ENCODE data around the gene LCA5L. TPM values are rescaled to one million over a fixed set of nuclear protein-coding genes. Genes with fewer than 3 reads are reported as not detected.

LCA5L gene
- total and polyA plus RNA-seq, 2 experiments from 2014 or later = 0.69 to 1.4 TPM

DNA sequence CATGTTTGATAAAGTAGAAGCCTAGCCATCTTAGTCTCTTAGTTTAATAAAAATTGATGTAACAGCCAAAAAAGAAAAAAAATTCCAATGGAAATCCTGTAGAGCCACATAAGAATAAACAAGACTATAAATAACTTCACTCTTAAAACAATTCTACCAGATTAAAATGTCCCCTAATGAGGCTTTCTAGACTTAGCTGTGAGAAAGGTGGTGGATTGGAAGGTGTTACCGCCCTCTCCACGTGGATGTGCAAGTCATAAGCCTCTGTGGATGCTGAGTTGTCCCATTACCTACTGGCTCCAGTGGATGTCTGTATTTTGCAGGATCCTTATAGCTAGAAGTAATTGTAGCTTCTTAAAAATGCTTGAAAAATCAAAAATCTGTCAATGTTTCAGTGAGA lies 14.6 kb downstream of the LCA5L start (continued):
- TF ChIP-seq, protein P1, sequence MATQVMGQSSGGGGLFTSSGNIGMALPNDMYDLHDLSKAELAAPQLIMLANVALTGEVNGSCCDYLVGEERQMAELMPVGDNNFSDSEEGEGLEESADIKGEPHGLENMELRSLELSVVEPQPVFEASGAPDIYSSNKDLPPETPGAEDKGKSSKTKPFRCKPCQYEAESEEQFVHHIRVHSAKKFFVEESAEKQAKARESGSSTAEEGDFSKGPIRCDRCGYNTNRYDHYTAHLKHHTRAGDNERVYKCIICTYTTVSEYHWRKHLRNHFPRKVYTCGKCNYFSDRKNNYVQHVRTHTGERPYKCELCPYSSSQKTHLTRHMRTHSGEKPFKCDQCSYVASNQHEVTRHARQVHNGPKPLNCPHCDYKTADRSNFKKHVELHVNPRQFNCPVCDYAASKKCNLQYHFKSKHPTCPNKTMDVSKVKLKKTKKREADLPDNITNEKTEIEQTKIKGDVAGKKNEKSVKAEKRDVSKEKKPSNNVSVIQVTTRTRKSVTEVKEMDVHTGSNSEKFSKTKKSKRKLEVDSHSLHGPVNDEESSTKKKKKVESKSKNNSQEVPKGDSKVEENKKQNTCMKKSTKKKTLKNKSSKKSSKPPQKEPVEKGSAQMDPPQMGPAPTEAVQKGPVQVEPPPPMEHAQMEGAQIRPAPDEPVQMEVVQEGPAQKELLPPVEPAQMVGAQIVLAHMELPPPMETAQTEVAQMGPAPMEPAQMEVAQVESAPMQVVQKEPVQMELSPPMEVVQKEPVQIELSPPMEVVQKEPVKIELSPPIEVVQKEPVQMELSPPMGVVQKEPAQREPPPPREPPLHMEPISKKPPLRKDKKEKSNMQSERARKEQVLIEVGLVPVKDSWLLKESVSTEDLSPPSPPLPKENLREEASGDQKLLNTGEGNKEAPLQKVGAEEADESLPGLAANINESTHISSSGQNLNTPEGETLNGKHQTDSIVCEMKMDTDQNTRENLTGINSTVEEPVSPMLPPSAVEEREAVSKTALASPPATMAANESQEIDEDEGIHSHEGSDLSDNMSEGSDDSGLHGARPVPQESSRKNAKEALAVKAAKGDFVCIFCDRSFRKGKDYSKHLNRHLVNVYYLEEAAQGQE (IDR thresholded peaks at IDR 0.05; ENCODE audit: unreplicated experiment) = no peak
- TF ChIP-seq, protein P2, sequence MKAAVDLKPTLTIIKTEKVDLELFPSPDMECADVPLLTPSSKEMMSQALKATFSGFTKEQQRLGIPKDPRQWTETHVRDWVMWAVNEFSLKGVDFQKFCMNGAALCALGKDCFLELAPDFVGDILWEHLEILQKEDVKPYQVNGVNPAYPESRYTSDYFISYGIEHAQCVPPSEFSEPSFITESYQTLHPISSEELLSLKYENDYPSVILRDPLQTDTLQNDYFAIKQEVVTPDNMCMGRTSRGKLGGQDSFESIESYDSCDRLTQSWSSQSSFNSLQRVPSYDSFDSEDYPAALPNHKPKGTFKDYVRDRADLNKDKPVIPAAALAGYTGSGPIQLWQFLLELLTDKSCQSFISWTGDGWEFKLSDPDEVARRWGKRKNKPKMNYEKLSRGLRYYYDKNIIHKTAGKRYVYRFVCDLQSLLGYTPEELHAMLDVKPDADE (IDR thresholded peaks at IDR 0.05) = no peak
- TF ChIP-seq STAT1 (IDR thresholded peaks at IDR 0.05; ENCODE audit: unreplicated experiment) = no peak
- TF ChIP-seq EZH2phosphoT487 (IDR thresholded peaks at IDR 0.05; ENCODE audit: unreplicated experiment) = no peak
- TF ChIP-seq JUNB (IDR thresholded peaks at IDR 0.05; ENCODE audit: unreplicated experiment) = no peak
- TF ChIP-seq POLR2AphosphoS5 (IDR thresholded peaks at IDR 0.05; ENCODE audit: low read depth) = no peak

DNA sequence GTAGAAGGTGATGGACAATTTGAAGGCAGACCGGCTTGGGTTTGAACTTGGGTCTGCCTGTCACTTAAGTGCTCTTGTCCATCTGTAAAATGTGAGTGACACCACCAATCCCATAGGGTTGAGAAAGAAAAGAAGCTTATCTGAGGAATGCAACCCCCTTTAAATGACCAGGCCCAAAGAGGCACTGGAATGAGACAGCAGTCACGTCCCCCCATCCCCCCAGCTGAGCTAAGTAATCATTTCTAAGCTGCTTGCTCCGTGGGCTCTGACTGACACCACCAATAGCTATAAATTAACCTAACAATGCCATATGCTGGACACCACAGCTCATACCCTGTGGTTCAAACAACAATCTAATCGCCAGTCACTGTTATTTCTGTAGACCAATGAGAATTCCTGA lies 15.1 kb downstream of the LCA5L start:
- Mint-ChIP-seq H3K4me1 (peaks cover 13% of the 10 kb centered on the region), H3K27me3 (ENCODE audit: insufficient read depth, low read depth, poor library complexity) (no peaks in the 10 kb centered on the region), H3K9me3 (no peaks in the 10 kb centered on the region), H3K36me3 (ENCODE audit: low read depth) (no peaks in the 10 kb centered on the region), H3K4me3 (no peak overlapping the region), H3K27ac (no peak overlapping the region)
- H3K27ac ChIP-seq (ENCODE audit: low read depth) = no peak overlapping the region
- DNase-seq (ENCODE audit: low spot score) (peak; percentile 34), ATAC-seq (peak; percentile 72)
- no peaks in the 10 kb centered on the region for H3K27me3 ChIP-seq (ENCODE audit: insufficient read depth)
- peaks cover 10% of the 10 kb centered on the region; the same call in 1 of the 2 replicates for H3K4me1 ChIP-seq (ENCODE audit: insufficient read depth)
- no peaks in the 10 kb centered on the region for H3F3A ChIP-seq (replicated peaks; ENCODE audit: low read depth)
- H3K79me2 ChIP-seq (replicated peaks; ENCODE audit: insufficient read depth) = no peaks in the 10 kb centered on the region
- H4K20me1 ChIP-seq (replicated peaks; ENCODE audit: insufficient read depth) = no peaks in the 10 kb centered on the region
- H3K9me2 ChIP-seq (ENCODE audit: insufficient read depth) = no peaks in the 10 kb centered on the region
- H3K4me3 ChIP-seq = no peak overlapping the region
- no peaks in the 10 kb centered on the region for H3K36me3 ChIP-seq (ENCODE audit: insufficient read depth)
- peak overlapping the region; percentile 14; the same call in 1 of the 2 replicates for H2AFZ ChIP-seq
- no peak overlapping the region for H3K4me2 ChIP-seq
- TF ChIP-seq EZH2 (IDR thresholded peaks at IDR 0.05; ENCODE audit: low read depth, unreplicated experiment) = no peak
- no peak for TF ChIP-seq STAT1 (IDR thresholded peaks at IDR 0.05; ENCODE audit: unreplicated experiment)
- TF ChIP-seq CREB1 (CRISPR knock-in tag; IDR thresholded peaks at IDR 0.05; ENCODE audit: low read depth) = no peak
- no peak for TF ChIP-seq NANOG (IDR thresholded peaks at IDR 0.05; ENCODE audit: borderline replicate concordance)
- TF ChIP-seq, protein P1 (IDR thresholded peaks at IDR 0.05; ENCODE audit: unreplicated experiment) = no peak
- TF ChIP-seq, protein P2 (IDR thresholded peaks at IDR 0.05) = no peak
- no peak for TF ChIP-seq EZH2phosphoT487 (IDR thresholded peaks at IDR 0.05; ENCODE audit: unreplicated experiment)
- no peak for TF ChIP-seq JUNB (IDR thresholded peaks at IDR 0.05; ENCODE audit: unreplicated experiment)
